GM18498 (cell line): ENCODE data around the gene IDH3B.

Experiments used
- ATAC-seq: cut with Tn5 transposase; IDR thresholded peaks from one replicate; pipeline ENCODE4 v1.9.1; 2021; ENCODE audit warnings: mild to moderate bottlenecking, moderate library complexity; ENCODE audit not compliant: unreplicated experiment

Gene IDH3B

DNA sequence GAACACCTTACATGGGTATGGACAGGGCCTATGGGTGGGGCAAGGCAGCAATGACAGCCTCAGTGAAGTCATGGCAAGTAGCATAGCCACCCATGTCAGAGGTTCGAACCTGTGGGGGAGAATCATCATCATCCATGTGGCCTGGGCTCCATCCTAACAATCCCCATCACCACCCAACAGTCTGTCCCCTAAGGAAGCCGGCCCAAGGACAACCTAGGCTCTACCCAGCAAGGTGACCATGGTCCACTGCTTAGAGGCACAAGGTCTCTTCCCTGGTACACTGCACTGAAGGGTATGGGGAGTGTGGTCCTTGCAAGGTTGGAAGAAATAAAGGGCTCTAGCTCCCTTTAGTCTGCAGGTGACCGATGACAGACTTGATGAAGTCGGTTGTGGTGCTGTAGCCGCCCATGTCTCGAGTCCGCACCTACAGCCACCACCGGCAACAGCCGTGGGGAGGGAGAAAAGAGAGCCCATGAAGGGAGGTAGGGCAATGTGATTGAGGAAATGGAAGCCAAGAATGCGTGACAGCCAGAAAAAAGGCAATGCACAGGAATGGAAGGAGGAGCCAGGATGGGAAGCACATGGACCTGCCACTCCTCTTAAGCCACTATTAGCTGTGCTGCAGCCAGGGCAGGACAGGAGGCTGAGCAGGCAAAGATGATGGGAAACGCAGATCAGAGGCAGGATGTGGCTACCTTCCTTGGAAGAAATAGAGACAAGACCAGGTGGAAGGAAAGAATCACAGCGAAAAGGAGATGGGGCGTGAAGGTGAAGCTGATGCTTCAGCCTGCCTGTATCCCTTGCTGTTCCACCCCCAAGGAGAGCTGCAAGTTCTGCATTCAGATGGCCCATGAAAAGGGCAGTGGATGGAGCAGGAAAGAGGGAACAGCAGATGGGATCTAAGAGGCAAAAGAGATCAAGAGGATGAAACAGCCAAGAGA is 5.3 kb downstream of the IDH3B start:
- no peak for ATAC-seq

DNA sequence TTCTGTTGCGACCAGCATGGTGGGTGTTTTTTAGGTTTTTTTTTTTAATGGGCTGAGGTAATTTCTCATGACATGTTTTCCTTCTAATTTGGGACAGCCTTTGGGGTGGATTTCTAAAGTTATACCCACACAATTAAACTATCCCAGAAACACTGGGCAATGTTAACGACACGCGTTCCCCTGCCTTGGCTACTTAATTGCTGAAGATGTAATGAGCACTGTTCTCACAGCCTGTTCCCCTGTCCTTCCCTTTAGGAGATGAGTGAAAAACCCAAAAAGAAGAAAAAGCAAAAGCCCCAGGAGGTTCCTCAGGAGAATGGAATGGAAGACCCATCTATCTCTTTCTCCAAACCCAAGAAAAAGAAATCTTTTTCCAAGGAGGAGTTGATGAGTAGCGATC is 6.3 kb downstream of the IDH3B start:
- no peak for ATAC-seq

DNA sequence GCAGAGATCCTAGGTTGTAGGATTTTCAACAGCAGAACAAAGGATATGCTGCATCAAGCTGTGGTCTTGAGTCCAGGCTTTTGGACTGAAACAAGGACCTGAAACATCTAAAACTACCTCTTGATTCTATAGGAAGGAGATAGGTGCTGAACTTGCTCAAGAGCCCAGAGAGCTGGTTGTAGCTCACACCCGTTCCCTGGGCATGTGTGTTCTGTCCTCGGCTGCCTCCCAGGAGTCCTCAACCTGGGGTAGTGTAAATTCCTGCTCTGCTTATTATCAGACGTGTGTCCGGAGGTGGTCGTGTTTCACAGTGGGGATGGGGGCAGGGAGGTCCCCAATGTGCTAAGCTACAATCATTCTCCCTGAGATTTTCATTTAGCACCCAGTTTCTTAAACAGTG is 6.8 kb downstream of the IDH3B start:
- ATAC-seq: no peak

DNA sequence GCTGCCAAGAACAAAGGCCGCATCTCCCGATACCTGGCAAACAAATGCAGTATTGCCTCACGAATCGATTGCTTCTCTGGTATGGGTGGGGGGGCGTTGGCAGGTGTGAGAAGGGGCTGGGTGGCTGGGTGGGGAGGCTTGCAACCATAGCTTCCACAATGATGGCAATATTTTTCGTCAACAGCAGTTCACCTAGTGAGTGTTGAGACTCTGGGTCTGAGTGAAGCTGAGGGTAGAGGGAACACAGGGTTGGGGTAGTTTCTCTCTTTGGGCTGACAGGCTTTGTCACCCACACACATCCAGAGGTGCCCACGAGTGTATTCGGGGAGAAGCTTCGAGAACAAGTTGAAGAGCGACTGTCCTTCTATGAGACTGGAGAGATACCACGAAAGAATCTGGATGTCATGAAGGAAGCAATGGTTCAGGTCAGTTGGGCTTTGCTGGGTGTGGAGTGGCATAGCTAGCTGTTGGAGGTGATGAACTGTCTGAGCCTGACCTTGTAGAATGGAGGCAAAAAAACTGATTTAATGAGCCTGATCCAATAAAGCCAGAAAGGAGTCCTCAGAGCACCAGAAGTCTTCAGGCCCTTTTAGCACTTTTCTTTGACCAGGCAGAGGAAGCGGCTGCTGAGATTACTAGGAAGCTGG is 7.4 kb downstream of the IDH3B start:
- no peak for ATAC-seq

DNA sequence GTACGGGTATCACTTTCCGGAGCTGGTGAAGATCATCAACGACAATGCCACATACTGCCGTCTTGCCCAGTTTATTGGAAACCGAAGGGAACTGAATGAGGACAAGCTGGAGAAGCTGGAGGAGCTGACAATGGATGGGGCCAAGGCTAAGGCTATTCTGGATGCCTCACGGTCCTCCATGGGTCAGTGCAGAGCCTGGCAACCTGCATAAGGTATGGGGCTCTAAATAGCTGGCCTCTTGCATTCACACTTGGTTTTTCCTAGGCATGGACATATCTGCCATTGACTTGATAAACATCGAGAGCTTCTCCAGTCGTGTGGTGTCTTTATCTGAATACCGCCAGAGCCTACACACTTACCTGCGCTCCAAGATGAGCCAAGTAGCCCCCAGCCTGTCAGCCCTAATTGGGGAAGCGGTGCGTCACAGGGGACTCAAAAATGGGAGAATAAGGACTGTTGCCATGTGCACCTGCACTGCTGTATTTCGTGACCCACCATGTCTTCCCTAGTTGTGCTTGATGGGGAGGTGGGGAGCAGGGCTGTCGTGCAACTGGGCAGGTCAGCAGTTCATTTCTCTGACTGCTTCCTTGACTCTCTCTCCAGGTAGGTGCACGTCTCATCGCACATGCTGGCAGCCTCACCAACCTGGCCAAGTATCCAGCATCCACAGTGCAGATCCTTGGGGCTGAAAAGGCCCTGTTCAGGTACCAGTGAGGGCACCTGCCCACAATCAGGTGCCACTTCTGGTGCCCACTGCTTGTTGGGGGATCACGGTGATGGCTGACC is 8.5 kb downstream of the IDH3B start:
- no peak for ATAC-seq

DNA sequence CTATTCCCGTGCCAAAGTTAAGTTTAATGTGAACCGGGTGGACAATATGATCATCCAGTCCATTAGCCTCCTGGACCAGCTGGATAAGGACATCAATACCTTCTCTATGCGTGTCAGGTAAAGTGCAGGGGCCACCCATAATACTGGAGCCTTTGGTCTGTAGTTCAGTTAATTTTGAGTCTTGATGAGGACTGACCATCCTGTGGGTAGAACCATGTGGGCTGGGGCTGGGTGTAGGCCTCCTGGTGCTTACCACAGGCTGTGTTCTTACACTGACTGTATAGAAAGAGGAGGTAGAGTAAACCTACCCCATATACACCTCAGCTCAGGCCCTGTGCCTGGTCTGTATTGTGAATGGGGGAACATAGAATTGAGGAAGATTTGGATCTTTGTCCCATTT is 9.2 kb downstream of the IDH3B start:
- no peak for ATAC-seq

DNA sequence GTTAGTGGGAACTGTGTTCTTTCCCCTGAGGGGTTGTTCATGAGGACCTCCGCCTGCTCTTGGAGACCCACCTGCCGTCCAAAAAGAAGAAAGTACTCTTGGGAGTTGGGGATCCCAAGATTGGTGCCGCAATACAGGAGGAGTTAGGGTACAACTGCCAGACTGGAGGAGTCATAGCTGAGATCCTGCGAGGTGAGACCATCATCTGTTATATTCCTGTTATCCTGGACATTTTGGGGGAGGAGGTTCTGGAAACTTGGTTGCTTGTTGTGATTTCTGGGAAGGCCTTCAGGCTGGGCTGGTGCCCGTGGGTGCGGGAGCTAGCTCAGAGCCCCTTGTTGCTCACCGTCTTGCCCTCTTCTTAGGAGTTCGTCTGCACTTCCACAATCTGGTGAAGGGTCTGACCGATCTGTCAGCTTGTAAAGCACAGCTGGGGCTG is 9.6 kb downstream of the IDH3B start:
- no peak for ATAC-seq

DNA sequence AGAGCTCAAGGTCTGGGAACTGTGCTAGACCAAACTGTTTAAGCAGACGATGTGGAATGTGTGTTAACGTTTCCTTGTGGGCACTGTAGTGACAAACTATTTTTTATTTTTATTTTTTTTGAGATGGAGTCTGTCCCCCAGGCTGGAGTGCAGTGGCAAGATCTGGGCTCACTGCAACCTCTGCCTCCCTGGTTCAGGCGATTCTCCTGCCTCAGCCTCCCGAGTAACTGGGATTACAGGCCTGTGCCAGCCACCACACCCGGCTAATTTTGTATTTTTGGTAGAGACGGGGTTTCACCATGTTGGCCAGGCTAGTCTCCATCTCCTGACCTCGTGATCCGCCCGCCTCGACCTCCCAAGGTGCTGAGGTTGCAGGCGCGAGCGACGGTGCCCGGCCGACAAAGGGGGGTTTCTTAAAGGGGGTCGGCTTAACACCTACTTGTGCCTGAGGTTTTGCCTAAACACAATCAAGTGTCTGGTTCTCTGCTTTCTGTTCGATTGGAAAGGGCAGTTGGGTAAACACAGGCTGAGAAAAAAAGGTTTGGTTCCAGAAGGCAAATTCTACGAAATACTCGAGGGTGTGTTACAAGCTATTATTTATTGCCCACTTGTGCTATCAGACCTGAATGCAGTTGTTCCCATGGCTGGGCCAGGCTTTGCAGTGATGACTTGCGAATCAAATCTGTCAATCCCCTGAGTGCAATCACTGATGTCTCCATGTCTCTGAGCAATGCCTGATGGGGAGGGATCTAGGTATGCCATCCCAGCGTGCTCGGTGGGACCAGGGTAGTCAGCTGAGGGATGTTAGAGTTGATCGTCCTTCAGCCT is 10.2 kb downstream of the IDH3B start:
- ATAC-seq: no peak

DNA sequence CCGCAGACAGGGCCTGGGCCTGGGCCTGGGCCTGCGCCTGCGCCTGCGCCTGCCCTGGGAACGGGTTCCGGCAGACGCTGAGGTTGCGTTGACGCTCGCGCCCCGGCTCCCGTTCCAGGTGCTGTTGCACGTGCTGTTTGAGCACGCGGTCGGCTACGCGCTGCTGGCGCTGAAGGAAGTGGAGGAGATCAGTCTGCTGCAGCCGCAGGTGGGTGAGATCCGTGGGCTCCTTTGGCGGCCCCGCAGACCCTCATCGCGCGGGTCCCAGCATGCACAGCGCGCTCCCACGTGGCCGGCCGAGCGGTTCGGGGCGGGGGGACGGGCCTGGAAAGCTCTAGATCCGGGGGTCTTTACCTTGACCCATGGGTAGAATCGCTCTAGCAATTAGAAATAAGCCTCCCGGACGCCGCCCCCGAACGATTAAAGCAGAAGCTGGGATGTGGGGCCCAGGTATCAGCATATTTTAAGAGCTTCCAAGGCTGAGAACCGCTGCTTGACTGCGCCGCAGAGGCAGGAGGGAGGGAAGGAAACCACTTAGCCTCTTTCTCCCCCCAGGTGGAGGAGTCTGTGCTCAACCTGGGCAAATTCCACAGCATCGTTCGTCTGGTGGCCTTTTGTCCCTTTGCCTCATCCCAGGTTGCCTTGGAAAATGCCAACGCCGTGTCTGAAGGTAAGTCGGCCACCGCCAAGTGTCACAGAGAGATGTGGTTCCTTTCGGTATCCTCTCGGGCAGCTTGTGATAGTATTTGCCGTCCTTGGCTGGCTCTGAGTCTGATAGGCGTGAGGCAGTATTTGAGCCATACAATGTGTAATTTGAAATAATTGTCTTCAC is 11.1 kb downstream of the IDH3B start:
- ATAC-seq: peak; percentile 47

DNA sequence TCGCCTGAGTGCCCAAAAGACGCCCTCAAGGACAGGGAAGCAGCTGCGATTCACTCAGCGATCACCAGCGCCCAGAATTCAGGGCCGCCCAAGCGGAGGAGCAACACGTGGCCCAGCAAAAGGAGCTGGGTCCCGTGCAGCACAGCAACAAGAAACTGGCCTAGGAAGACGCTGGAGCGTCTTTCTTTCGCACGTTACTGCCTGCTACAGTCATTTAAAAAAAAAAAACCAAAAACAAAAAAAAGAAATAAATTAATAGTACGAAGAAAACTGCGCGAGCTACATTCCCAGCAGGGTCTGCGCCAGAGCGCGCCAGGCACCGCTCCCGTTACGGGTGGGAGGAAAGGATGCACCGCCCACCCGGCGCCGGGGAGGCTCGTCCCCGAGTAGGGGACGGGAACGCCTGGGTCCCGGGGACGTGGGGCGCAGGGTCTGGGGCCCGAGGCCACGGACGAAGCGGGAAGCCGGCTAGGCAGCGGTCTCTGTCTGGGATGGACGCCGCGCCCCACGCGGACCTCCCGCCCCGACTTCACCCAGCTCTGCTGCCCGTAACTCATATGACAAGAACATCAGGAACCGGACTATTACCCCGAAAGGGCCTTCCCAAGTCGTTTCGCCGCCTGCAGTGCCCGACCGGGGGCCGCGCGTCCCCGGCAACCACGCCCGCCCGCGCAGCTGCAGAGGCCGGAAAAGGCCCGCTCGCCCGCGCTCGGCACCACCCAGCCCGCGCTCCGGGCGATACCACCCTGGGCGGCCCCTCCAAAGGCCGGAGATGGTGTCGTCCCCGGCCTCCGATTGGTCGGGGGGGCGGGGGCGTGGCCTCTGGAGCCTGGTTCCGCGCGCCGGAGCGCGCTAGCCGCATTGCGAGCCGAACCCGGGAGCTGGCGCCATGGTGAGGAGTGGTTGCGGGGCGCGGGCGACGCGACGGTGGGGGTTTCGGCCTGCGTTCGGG is 12.0 kb downstream of the IDH3B start, which contains the start of gene NOP56:
TSS of gene NOP56 (plus strand) at position 861 of the 952 bp plus-strand sequence. CDS start at position 890, 29 bp downstream.
- peak; percentile 85 for ATAC-seq

DNA sequence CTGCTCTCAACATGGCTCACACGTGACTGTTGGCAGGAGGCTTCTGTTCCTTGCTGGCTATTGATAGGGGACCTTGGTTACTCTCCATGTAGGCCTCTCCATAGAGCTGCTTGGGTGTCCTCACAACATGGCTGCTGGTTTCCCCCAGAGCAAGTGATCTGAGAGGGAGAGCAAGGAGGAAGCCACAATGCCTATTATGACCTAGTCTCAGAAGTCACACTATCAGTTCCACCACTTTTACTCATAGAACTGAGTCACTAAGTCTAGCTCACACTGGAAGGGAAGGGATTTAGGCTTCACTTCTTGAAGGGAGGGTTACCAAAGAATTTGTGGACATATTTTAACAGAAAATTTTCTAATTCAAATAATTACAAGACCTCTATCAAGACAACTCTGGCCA is 20.3 kb downstream of the IDH3B start:
- no peak for ATAC-seq

DNA sequence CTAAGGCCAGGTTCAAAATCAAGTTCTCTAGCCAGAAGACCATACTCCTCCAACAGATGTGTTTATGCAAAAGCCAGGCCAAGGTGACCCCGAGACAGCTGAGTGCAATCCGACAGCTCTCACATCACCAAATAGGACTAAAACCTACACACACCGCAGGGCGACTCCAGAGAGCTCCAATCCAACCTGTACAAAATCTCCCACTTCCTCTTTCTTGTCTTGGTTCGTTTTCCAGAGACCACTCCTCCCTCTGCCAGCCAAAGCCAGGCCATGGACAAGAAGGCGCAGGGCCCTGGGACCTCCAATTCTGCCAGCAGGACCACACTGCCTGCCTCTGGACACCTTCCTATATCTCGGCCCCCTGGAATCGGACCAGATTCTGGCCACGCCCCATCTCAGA is 23.1 kb downstream of the IDH3B start:
- ATAC-seq: no peak

DNA sequence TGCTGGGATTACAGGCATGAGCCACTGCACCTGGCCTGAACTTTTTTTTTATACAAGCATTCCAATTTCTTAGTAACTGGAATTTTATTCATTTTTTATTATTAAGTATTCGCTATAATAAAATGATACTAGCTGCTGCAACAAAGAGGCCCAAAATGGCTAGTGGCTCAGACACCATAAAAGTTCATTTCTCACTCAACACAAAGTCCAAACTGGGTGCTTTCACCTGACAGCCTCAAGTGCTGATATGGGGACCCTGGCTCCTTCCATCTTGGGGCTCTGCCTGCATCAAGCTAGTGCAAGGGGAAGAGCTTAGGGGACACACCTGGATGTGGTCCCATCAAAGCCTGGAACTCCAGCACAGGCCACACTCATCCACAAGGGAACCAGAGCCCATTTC is 23.8 kb downstream of the IDH3B start:
- ATAC-seq: no peak

DNA sequence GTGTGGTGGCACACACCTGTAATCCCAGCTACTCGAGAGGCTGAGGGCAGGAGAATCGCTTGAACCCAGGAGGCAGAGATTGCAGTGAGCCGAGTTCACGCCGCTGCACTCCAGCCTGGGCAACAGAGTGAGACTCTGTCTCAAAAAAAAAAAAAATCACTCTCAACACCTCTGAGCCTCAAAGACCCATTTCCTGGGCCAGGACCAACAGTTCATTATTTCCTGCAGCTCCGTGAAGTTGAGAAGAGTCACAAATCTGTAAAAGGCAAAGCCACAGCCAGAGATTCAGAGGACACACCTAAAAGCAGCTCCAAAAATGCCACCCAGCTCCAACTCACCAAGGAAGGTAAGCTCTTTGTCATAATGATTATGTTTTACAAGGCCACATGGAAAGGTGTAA is 26.8 kb downstream of the IDH3B start:
- no peak for ATAC-seq

DNA sequence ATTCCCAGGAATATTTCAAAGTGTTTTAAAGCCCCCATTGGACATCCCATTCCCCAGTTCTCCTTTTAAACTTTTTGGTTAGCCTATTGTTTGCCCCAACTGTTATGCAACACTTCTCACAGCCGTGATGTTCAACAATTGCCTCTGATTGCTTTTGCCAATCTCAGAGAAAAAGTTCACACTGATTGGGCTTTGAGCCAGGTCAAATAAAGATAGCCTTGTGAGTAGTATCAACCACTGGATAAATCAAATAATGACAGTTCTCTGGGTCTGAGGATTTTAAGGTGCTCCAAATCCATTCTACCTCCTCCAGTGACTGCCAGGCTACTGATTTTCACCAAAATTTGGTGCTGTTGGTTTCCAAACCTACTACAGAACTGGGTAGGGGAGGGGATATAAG is 30.6 kb downstream of the IDH3B start:
- no peak for ATAC-seq

DNA sequence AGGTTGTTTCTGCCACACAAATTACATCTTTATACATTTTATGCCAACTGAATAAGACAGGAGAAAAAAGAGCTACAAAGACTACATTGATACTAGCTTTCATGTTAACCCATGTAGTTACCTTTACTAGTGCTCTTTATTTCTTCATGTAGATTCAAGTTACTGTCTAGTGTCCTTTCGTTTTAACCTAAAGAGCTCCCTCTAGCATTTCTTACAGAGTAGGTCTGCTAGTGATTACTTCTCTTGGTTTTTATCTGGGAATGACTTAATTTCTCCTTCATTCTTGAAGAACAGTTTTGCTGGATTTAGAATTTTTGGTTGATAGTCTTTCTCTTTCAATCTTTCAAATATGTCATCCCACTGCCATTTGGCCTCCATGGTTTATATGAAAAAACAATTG is 32.8 kb downstream of the IDH3B start:
- ATAC-seq: no peak

DNA sequence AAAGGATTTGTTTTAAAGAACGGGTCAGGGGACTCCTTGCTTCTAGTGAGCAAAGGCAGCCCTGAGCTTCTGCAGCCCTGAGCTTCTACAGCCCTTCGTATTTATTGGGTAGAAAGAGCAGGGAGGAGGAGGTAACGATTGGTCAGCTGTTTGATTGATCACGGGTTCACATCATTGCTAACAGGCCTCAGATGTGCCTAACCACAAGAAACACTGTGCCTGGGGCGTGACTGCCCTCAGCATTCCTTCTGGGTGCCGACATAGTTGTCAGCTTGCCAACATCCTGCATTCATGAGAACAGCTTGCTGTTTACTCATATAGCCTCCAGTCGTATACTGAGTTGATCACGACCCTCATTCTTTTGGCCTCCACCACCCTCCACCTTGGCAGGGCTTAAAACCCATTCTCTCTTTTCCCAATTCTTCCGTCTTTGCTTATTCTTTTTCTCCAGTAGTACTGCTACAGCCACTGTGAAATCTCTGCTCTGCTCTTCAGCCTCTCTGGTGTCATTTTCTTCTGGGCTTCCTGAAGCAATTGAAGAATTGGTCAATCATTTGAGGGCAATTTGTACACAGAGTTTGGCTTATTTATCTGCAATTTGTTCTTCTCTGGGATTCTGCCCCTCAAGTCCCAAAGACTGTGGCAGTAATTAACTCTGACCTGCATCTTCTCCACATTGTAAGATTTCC is 37.0 kb downstream of the IDH3B start:
- ATAC-seq: no peak

DNA sequence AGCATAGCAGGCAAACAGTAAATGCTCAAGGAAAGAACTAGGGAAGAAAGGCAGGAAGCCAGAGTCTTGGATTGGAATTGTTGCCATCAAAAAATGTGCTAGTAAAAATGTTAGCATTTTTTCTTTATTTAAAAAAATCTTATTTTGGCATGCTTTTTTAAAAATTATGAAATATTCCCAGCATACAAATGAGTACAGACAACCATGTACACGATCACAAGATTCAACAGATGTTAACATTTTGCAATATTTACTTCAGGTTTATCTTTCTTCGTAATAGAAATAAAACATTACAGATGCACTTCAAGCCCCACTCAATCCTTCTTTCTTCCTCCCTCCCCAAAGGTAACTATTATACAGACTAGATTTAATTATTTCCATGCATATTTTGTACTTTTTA is 39.0 kb downstream of the IDH3B start:
- no peak for ATAC-seq
